ENCODE data around the gene FSIP1.
A peak's percentile ranks its signal among the peaks of the same experiment; 100 is the strongest.

Gene FSIP1

DNA sequence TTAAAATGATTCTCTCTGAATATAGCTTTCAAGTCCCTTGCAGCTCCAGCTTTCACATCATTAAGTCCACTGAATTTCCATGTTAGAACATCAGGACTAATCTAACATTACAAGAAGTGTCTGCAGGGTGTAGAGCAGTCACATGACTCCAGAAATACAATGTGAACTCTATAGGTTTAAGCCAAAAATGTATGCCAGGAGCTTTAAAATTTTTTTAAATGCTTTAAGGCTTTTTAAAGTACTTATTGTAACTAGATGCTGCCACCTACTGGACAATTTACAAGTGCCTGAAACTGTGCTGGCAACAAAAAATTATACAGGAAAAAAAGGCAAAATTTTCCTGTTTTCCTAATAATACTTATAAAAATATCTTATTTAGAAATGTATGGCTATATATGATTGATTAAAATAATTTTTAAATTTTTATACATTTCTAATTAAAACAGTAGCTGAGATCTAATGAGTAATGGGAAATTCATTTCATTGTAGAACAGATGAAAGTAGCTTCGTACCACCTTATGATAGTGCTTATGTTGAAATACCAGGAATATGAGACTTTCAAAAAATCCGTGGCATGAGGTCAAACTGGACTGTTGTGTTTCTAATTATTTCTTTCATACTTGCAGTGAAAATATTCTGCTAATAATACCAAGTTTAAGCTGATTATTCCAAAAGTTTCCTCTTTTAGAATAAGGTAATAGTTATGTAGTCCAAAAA, 25.7 kb downstream of the FSIP1 start:
- in situ Hi-C loops (cut with HindIII; ENCODE audit: low sequenced_read_pairs) = no loop called here
- DNase-seq (ENCODE audit: low read depth) = peak; percentile 70
- TF ChIP-seq, protein P1, sequence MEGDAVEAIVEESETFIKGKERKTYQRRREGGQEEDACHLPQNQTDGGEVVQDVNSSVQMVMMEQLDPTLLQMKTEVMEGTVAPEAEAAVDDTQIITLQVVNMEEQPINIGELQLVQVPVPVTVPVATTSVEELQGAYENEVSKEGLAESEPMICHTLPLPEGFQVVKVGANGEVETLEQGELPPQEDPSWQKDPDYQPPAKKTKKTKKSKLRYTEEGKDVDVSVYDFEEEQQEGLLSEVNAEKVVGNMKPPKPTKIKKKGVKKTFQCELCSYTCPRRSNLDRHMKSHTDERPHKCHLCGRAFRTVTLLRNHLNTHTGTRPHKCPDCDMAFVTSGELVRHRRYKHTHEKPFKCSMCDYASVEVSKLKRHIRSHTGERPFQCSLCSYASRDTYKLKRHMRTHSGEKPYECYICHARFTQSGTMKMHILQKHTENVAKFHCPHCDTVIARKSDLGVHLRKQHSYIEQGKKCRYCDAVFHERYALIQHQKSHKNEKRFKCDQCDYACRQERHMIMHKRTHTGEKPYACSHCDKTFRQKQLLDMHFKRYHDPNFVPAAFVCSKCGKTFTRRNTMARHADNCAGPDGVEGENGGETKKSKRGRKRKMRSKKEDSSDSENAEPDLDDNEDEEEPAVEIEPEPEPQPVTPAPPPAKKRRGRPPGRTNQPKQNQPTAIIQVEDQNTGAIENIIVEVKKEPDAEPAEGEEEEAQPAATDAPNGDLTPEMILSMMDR (IDR thresholded peaks at IDR 0.05; ENCODE audit: low read depth, low read length, missing control alignments) = peak; percentile 55
- H3K4me3 ChIP-seq (ENCODE audit: low read depth, low read length) = no peak overlapping the region

DNA sequence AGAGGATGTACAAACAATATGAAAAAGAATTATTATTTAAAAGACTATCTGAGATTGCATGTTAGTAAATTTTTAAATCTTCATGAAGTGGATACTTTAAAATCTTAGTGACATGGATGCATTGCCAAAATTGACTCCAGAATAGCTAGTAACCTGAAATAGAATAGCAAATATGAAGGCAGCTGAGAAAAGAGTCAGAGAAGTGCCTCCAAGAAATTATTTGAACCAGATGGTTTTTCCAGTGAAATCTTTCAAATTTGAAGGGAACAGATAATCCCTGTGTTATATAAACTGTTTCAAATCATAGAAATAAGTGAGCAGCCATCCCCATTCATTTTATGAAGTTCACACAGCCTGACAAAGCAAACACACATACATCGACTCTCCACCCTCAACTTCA, 29.6 kb downstream of the FSIP1 start:
- in situ Hi-C loops (cut with HindIII; ENCODE audit: low sequenced_read_pairs) = no loop called here
- TF ChIP-seq, protein P1 (IDR thresholded peaks at IDR 0.05; ENCODE audit: low read depth, low read length, missing control alignments) = no peak
- no peak for DNase-seq (ENCODE audit: low read depth)
- no peak overlapping the region for H3K4me3 ChIP-seq (ENCODE audit: low read depth, low read length)

DNA sequence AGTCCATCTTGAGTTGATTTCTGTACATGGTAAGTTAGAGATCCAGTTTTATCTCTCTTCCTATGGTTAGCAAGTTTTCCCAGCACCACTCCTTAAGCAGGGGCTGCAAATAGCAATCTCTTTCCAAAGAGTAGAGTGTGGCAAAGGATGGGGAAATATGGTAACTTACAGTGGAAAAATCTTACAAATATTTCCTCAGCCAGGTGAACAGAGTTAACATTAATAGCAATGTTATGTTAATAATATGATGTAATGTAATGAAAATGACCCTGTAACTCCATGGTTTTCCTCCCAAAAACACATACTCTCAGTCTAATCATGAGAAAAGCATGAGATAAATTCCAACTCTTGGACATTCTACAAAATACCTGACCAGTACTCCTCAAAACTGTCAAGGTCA, 30.4 kb downstream of the FSIP1 start:
- no peak for DNase-seq (ENCODE audit: low read depth)
- TF ChIP-seq, protein P1 (IDR thresholded peaks at IDR 0.05; ENCODE audit: low read depth, low read length, missing control alignments) = no peak
- no peak overlapping the region for H3K4me3 ChIP-seq (ENCODE audit: low read depth, low read length)
- in situ Hi-C loops (cut with HindIII; ENCODE audit: low sequenced_read_pairs) = no loop called here

DNA sequence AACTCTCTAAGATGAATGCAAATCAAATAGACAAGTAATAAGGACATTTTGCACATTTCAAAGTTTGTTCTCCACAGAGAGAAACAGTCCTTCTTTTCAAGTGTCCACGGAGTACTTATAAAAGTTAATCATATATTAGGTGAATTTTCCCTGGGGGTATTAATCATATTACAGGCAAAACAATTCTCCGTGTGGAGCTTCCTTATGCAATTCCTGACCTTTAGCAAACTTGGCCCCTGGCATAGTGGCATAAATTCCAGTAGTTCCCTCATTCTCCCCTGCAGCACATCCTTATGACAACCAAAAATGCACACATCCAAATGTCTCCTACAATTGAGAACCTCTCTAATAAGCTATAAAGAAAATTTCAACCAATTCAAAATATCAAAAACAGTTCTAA, 34.4 kb downstream of the FSIP1 start:
- no peak overlapping the region for H3K4me3 ChIP-seq (ENCODE audit: low read depth, low read length)
- in situ Hi-C loops (cut with HindIII; ENCODE audit: low sequenced_read_pairs) = no loop called here
- TF ChIP-seq, protein P1 (IDR thresholded peaks at IDR 0.05; ENCODE audit: low read depth, low read length, missing control alignments) = no peak
- no peak for DNase-seq (ENCODE audit: low read depth)

DNA sequence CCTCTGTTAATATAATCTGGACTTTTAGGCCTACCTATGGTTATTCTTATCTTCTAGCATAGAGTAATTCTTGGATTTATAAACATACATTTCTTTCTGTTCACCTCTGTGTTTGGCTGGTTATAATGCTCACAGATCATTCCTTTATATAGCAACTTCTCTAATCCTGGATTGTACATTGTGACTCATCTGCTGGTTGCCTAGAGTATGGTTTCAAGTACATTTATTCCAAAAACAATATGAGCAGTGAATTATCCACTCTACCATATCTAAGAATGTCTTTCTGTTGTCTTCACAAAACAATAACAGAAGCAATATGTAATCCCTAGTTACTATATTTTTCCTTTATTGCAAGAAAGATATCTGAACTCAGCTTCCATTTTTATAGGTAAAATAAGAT, 35.3 kb downstream of the FSIP1 start:
- H3K4me3 ChIP-seq (ENCODE audit: low read depth, low read length) = no peak overlapping the region
- DNase-seq (ENCODE audit: low read depth) = peak; percentile 49
- TF ChIP-seq, protein P1 (IDR thresholded peaks at IDR 0.05; ENCODE audit: low read depth, low read length, missing control alignments) = no peak
- in situ Hi-C loops (cut with HindIII; ENCODE audit: low sequenced_read_pairs) = no loop called here

DNA sequence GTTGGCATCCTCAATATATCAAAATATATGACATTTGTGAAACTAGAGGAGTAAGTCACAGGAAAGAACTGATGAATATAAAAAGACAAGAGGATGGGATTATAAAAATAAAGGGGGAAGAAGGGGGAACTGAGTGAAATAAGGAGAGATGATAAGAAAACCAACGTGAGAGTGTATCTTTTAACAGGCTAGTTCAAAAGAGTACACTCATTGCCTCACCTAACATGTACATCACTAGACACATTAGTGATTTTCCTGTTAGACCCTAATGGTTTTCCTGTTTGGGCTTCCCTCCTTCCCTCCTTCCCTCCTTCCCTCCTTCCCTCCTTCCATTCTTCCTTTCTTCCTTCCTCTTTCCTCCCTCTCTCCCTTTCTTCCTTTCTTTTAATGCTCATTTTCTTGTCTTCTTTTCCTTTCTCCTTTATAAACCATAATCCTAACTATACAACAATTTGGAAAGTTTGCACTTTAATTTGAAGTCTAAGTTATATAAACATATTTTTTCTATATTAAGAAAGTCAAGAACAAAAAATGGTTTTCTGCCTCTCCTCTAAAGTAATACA, 35.8 kb downstream of the FSIP1 start:
- H3K4me3 ChIP-seq (ENCODE audit: low read depth, low read length) = no peak overlapping the region
- TF ChIP-seq, protein P1 (IDR thresholded peaks at IDR 0.05; ENCODE audit: low read depth, low read length, missing control alignments) = no peak
- in situ Hi-C loops (cut with HindIII; ENCODE audit: low sequenced_read_pairs) = no loop called here
- DNase-seq (ENCODE audit: low read depth) = no peak
